ENCODE measurements around the gene LRRC4C. TPM values are rescaled to one million over a fixed set of nuclear protein-coding genes. Genes with fewer than 3 reads are reported as not detected.

Gene LRRC4C
- total RNA-seq, 3 donors from 2014 or later (not counting 1 experiment from before 2014, with no cell fraction given), result not detected

GRCh38 chr11:41437006-41437490, 22.4 kb downstream of the LRRC4C start:
- ATAC-seq (no peak), DNase-seq (no peak)
- intact Hi-C loops (cut with micrococcal nuclease), result no loop called here
- H3K4me3 ChIP-seq (ENCODE audit: low read length), result no peak overlapping the region
- no peaks in the 10 kb centered on the region for H3K4me1 Mint-ChIP-seq
- H3K4me3 Mint-ChIP-seq, result no peak overlapping the region
- no peaks in the 10 kb centered on the region for H3K4me1 ChIP-seq (ENCODE audit: control insufficient read depth, insufficient read depth, low read length)
- H3K36me3 Mint-ChIP-seq, result no peaks in the 10 kb centered on the region
- no peaks in the 10 kb centered on the region for H3K9me3 ChIP-seq (ENCODE audit: control insufficient read depth, insufficient read depth, low read length)
- TF ChIP-seq CTCF (IDR thresholded peaks at IDR 0.05), result no peak
- H3K27me3 ChIP-seq (ENCODE audit: control insufficient read depth, insufficient read depth, low read length), result no peaks in the 10 kb centered on the region
- no peaks in the 10 kb centered on the region for H3K36me3 ChIP-seq (ENCODE audit: control insufficient read depth, insufficient read depth, low read length)
- no peaks in the 10 kb centered on the region for H3K27me3 Mint-ChIP-seq (ENCODE audit: low read depth in 2 of 2)
- WGBS (ENCODE audit: insufficient coverage), result 56% methylated on average over 9 of the region's 9 CpGs
- H3K27ac Mint-ChIP-seq, result no peak overlapping the region
- peaks cover 4 to 17% of the 10 kb centered on the region in 2 donors for H3K9me3 Mint-ChIP-seq
- no peak overlapping the region for H3K27ac ChIP-seq (ENCODE audit: low read length)

DNA sequence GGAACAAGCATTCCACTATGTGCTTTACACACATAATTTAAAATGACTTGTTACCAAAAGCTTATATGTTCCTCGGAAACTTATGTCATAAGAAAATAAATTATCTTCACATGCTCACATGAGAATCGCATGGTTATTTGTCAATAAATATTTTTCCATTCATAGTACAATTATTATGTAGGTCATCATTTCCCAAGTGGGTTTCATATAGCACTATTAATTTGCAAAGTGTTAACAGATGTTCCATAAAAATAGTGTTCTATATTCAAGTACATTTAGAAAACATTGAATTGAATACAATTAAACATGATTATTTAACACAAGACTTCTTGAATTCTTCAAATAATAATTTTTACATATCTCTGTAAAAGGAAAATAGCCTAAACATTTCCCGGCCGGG, 23.9 kb downstream of the LRRC4C start:
- H3K4me1 ChIP-seq (ENCODE audit: control insufficient read depth, insufficient read depth, low read length), result no peaks in the 10 kb centered on the region
- H3K36me3 ChIP-seq (ENCODE audit: control insufficient read depth, insufficient read depth, low read length), result no peaks in the 10 kb centered on the region
- no peak for DNase-seq
- 57% methylated on average over 3 of the region's 4 CpGs for WGBS (ENCODE audit: insufficient coverage)
- no peaks in the 10 kb centered on the region for H3K9me3 ChIP-seq (ENCODE audit: control insufficient read depth, insufficient read depth, low read length)
- TF ChIP-seq CTCF (IDR thresholded peaks at IDR 0.05), result no peak
- intact Hi-C loops (cut with micrococcal nuclease), result no loop called here
- Mint-ChIP-seq H3K4me1 (no peaks in the 10 kb centered on the region), H3K4me3 (no peak overlapping the region), H3K27me3 (ENCODE audit: low read depth in 2 of 2) (no peaks in the 10 kb centered on the region), H3K36me3 (no peaks in the 10 kb centered on the region), H3K9me3 (peaks cover 4 to 11% of the 10 kb centered on the region in 2 donors), H3K27ac (no peak overlapping the region)
- no peaks in the 10 kb centered on the region for H3K27me3 ChIP-seq (ENCODE audit: control insufficient read depth, insufficient read depth, low read length)
- no peak overlapping the region for H3K4me3 ChIP-seq (ENCODE audit: low read length)
- no peak overlapping the region for H3K27ac ChIP-seq (ENCODE audit: low read length)
- no peak for ATAC-seq

- Mint-ChIP-seq H3K4me1 (no peaks in the 10 kb centered on the region), H3K9me3 (peaks cover 12 to 16% of the 10 kb centered on the region in 2 donors), H3K27ac (no peak overlapping the region), H3K27me3 (ENCODE audit: low read depth in 2 of 2) (no peaks in the 10 kb centered on the region), H3K4me3 (no peak overlapping the region), H3K36me3 (no peaks in the 10 kb centered on the region)
- no peak for TF ChIP-seq CTCF (IDR thresholded peaks at IDR 0.05)
- Histone ChIP-seq H3K27ac (ENCODE audit: low read length) (no peak overlapping the region), H3K4me3 (ENCODE audit: low read length) (no peak overlapping the region), H3K4me1 (ENCODE audit: control insufficient read depth, insufficient read depth, low read length) (no peaks in the 10 kb centered on the region), H3K36me3 (ENCODE audit: control insufficient read depth, insufficient read depth, low read length) (no peaks in the 10 kb centered on the region), H3K27me3 (ENCODE audit: control insufficient read depth, insufficient read depth, low read length) (no peaks in the 10 kb centered on the region), H3K9me3 (ENCODE audit: control insufficient read depth, insufficient read depth, low read length) (no peaks in the 10 kb centered on the region)
- 71% methylated on average over 4 of the region's 5 CpGs for WGBS (ENCODE audit: insufficient coverage)
- ATAC-seq, result no peak
- DNase-seq, result no peak
- intact Hi-C loops (cut with micrococcal nuclease), result no loop called here
Observed at GRCh38 chr11:41431784-41432183, 27.7 kb downstream of the LRRC4C start.

GRCh38 chr11:41419901-41420300, 39.6 kb downstream of the LRRC4C start:
- H3K27ac Mint-ChIP-seq, result no peak overlapping the region
- no peaks in the 10 kb centered on the region for H3K4me1 ChIP-seq (ENCODE audit: control insufficient read depth, insufficient read depth, low read length)
- intact Hi-C loops (cut with micrococcal nuclease), result no loop called here
- TF ChIP-seq CTCF (IDR thresholded peaks at IDR 0.05), result no peak
- H3K27me3 ChIP-seq (ENCODE audit: control insufficient read depth, insufficient read depth, low read length), result no peaks in the 10 kb centered on the region
- H3K27me3 Mint-ChIP-seq (ENCODE audit: low read depth in 2 of 2), result no peaks in the 10 kb centered on the region
- H3K4me1 Mint-ChIP-seq, result no peaks in the 10 kb centered on the region
- H3K36me3 ChIP-seq (ENCODE audit: control insufficient read depth, insufficient read depth, low read length), result no peaks in the 10 kb centered on the region
- H3K4me3 Mint-ChIP-seq, result no peak overlapping the region
- no peaks in the 10 kb centered on the region for H3K36me3 Mint-ChIP-seq
- ATAC-seq (no peak), DNase-seq (no peak)
- H3K27ac ChIP-seq (ENCODE audit: low read length), result no peak overlapping the region
- H3K9me3 Mint-ChIP-seq, result peaks cover 2 to 22% of the 10 kb centered on the region in 2 donors
- H3K4me3 ChIP-seq (ENCODE audit: low read length), result no peak overlapping the region
- no peaks in the 10 kb centered on the region for H3K9me3 ChIP-seq (ENCODE audit: control insufficient read depth, insufficient read depth, low read length)
- WGBS (ENCODE audit: insufficient coverage), result 92% methylated on average over 4 of the region's 4 CpGs

Measured in natural killer cell (primary cell).